Astrocyte (in vitro differentiated cells and primary cell): ENCODE results near the gene GALNT2.

ENCODE experiments used
- CTCF ChIP-seq: IDR thresholded peaks from 2 replicates; pipeline ENCODE4 v1.5.1; 2011; ENCODE audit warnings: low read depth, mild to moderate bottlenecking, inconsistent platforms, low read length, moderate library complexity; ENCODE audit not compliant: insufficient read depth
- EZH2 ChIP-seq: IDR thresholded peaks from 2 replicates; pipeline ENCODE4 v1.6.1; 2012; ENCODE audit warnings: mild to moderate bottlenecking, low read length, inconsistent platforms; ENCODE audit not compliant: insufficient read depth

- no peak for TF ChIP-seq CTCF
- no peak for TF ChIP-seq EZH2
Observed at GRCh38 chr1:230267338-230268065, 200.5 kb downstream of the GALNT2 start.
